ENCODE data around the gene LIN7C. TPM values are rescaled to one million over a fixed set of nuclear protein-coding genes. Genes with fewer than 3 reads are reported as not detected.

The LIN7C gene
- total and polyA plus RNA-seq, 2 of the 13 experiments (the other 11 are each of a cell fraction or from before 2014, with no cell fraction given), result 14.8 to 37.2 TPM

DNA sequence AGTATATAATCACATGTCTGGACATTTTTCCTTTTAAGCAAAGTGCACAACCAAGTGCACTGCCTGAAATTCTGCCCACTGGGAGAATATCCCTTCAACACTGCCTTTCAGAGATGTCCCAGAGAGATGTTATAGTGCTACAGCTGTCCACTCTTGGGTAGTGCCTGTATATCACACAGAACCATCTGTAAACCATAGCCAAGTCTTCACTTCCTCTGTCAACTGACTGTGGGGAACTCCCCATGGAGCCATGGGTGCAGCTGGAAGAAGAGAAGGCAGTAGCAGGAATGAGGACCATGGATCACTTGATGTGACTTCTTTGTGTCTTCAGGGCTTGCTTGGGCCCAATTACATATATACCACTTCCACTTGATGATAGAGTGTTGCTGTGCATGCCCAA is 44.6 kb upstream of the LIN7C start (continued):
- TF ChIP-seq ZBTB8A (CRISPR knock-in tag; IDR thresholded peaks at IDR 0.05; ENCODE audit: borderline replicate concordance, low read depth) (no peak), ZNF839 (CRISPR knock-in tag; IDR thresholded peaks at IDR 0.05; ENCODE audit: borderline replicate concordance) (no peak), PRPF4 (IDR thresholded peaks at IDR 0.05; ENCODE audit: low read depth, low read length, poor library complexity, severe bottlenecking) (no peak), SRF (IDR thresholded peaks at IDR 0.05; ENCODE audit: low read depth, low read length) (no peak), ZNF263 (CRISPR knock-in tag; IDR thresholded peaks at IDR 0.05) (no peak)
- TF ChIP-seq, protein P1, sequence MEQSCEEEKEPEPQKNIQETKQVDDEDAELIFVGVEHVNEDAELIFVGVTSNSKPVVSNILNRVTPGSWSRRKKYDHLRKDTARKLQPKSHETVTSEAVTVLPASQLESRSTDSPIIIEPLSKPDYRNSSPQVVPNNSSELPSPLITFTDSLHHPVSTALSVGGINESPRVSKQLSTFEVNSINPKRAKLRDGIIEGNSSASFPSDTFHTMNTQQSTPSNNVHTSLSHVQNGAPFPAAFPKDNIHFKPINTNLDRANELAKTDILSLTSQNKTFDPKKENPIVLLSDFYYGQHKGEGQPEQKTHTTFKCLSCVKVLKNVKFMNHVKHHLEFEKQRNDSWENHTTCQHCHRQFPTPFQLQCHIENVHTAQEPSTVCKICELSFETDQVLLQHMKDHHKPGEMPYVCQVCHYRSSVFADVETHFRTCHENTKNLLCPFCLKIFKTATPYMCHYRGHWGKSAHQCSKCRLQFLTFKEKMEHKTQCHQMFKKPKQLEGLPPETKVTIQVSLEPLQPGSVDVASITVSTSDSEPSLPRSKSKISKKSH (CRISPR knock-in tag; IDR thresholded peaks at IDR 0.05; ENCODE audit: borderline replicate concordance), result no peak

DNA sequence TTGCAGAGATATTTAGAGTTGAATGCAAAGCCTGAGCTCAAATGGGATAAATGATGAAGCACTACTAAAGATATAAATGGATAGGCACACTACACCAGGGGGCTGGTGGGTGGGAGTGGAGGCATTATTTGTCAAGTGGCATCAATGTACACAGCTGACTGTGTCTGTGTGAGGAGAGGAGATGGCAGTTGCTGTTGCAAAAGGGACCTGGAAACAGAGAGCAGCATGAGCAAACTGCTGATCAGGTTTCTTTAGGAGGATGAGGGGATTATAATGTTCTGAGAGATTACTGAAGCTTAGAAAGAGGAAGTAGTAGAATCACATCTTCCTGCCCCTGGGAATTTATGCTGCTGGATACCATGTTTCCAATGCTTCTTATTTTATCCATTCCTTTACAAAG is 39.4 kb upstream of the LIN7C start:
- no peak overlapping the region for H2AFZ ChIP-seq (ENCODE audit: low read length)
- in situ Hi-C loops (cut with HindIII; ENCODE audit: extremely low pct_ligation_motif_present, low pct_unique_long_range_greater_than_20kb) (no loop called here), intact Hi-C loops (cut with micrococcal nuclease; ENCODE audit: unreplicated experiment) (no loop called here)
- H3K27me3 ChIP-seq (ENCODE audit: control insufficient read depth in 1 of 2, insufficient read depth in 2 of 2, low read length in 2 of 2), result no peaks in the 10 kb centered on the region
- no peaks in the 10 kb centered on the region for H3K36me3 ChIP-seq (replicated peaks in 1 of 2; ENCODE audit: control insufficient read depth in 1 of 2, insufficient read depth in 2 of 2, low read length in 2 of 2)
- no peaks in the 10 kb centered on the region for H4K20me1 ChIP-seq (ENCODE audit: insufficient read depth, low read length)
- BruUV-seq (replicated peaks), result no TSS peak
- no peaks in the 10 kb centered on the region for H3K9me3 ChIP-seq (ENCODE audit: low read length)
- POLR2A ChIA-PET, result no interaction called here
- no peak overlapping the region for H3K27ac ChIP-seq (ENCODE audit: extremely low read length, insufficient read depth, low read length)
- no peaks in the 10 kb centered on the region for H3K4me1 ChIP-seq (ENCODE audit: insufficient read depth, low read length)
- no peak overlapping the region for H3K9ac ChIP-seq (ENCODE audit: insufficient read depth, low read depth, low read length)
- FAIRE-seq, result no peak
- no peak overlapping the region for H3K4me2 ChIP-seq (ENCODE audit: low read depth, low read length)
- no peaks in the 10 kb centered on the region for H3K79me2 ChIP-seq (ENCODE audit: insufficient read depth, low read length)
- H3K4me3 ChIP-seq (replicated peaks in 1 of 3; ENCODE audit: insufficient read depth in 1 of 3, low read depth in 2 of 3, low read length in 3 of 3), result no peak overlapping the region
- ATAC-seq, result no peak
- no peak for DNase-seq (ENCODE audit: low spot score)
- CTCF ChIA-PET (ENCODE audit: low intra/inter-chr PET ratio, low total read pairs), result no interaction called here
- TF ChIP-seq ZNF629 (CRISPR knock-in tag; conservative IDR thresholded peaks at IDR 0.05), result no peak
- TF ChIP-seq ZNF138 (CRISPR knock-in tag; IDR thresholded peaks at IDR 0.05; ENCODE audit: low read depth), result no peak
- no peak for TF ChIP-seq MBD4 (IDR thresholded peaks at IDR 0.05; ENCODE audit: borderline replicate concordance, low read length)
- TF ChIP-seq SALL1 (CRISPR knock-in tag; IDR thresholded peaks at IDR 0.05), result no peak
- TF ChIP-seq RFX5 (IDR thresholded peaks at IDR 0.05; ENCODE audit: low read depth, low read length), result no peak
- no peak for TF ChIP-seq ZNF577 (CRISPR knock-in tag; IDR thresholded peaks at IDR 0.05; ENCODE audit: borderline replicate concordance, low read depth)
- TF ChIP-seq, protein P2, sequence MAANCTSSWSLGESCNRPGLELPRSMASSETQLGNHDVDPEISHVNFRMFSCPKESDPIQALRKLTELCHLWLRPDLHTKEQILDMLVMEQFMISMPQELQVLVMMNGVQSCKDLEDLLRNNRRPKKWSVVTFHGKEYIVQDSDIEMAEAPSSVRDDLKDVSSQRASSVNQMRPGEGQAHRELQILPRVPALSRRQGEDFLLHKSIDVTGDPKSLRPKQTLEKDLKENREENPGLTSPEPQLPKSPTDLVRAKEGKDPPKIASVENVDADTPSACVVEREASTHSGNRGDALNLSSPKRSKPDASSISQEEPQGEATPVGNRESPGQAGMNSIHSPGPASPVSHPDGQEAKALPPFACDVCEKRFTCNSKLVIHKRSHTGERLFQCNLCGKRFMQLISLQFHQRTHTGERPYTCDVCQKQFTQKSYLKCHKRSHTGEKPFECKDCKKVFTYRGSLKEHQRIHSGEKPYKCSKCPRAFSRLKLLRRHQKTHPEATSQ (CRISPR knock-in tag; IDR thresholded peaks at IDR 0.05; ENCODE audit: borderline replicate concordance), result no peak
- TF ChIP-seq, protein P3, sequence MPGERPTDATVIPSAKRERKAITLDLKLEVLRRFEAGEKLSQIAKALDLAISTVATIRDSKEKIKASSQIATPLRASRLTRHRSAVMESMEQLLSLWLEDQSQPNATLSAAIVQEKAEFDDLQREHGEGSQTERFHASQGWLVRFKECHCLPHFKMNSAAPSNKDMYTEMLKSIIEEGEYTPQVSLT (CRISPR knock-in tag; IDR thresholded peaks at IDR 0.05; ENCODE audit: borderline replicate concordance, low read depth), result no peak
- no peak for TF ChIP-seq KDM2A (CRISPR knock-in tag; IDR thresholded peaks at IDR 0.05; ENCODE audit: borderline replicate concordance, low read depth)
- no peak for TF ChIP-seq NFYC (CRISPR knock-in tag; IDR thresholded peaks at IDR 0.05)
- no peak for TF ChIP-seq HHEX (CRISPR knock-in tag; IDR thresholded peaks at IDR 0.05)
- no peak for TF ChIP-seq JDP2 (CRISPR knock-in tag; IDR thresholded peaks at IDR 0.05; ENCODE audit: borderline replicate concordance)
- no peak for TF ChIP-seq GABPB1 (CRISPR knock-in tag; IDR thresholded peaks at IDR 0.05)
